GM12874 (cell line): ENCODE data around the gene MFSD6.

Source experiments
- CTCF ChIP-seq: IDR thresholded peaks from 2 replicates; pipeline ENCODE4 v1.5.1; 2011; ENCODE audit warnings: low read depth, mild to moderate bottlenecking, control low read depth, low read length, moderate library complexity; ENCODE audit not compliant: insufficient read depth

MFSD6 gene

DNA sequence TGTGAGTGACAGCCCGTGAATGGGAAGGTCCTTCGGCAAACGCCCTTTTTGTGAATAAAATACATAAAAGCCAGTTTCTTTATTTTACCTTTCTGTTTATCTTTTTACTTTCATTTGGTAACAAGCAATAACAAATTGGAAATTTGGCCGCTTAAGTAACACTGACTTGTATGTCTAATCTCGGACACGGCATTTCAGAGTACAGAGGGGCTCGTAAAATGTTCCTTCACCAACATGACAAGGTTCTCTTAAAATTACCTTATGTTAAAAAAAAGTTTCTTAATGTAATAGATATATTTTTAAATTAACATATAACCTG is 126.9 kb downstream of the MFSD6 start:
- no peak for TF ChIP-seq CTCF

- TF ChIP-seq CTCF, result no peak
These were observed 127.4 kb downstream of the MFSD6 start for GRCh38 chr2:190535586-190535985.

- TF ChIP-seq CTCF, result no peak
These were observed 129.6 kb downstream of the MFSD6 start for GRCh38 chr2:190537765-190538164.

- no peak for TF ChIP-seq CTCF
These were observed 130.0 kb downstream of the MFSD6 start for GRCh38 chr2:190538201-190538600.

GRCh38 chr2:190540048-190540447 is 131.9 kb downstream of the MFSD6 start:
- no peak for TF ChIP-seq CTCF

DNA sequence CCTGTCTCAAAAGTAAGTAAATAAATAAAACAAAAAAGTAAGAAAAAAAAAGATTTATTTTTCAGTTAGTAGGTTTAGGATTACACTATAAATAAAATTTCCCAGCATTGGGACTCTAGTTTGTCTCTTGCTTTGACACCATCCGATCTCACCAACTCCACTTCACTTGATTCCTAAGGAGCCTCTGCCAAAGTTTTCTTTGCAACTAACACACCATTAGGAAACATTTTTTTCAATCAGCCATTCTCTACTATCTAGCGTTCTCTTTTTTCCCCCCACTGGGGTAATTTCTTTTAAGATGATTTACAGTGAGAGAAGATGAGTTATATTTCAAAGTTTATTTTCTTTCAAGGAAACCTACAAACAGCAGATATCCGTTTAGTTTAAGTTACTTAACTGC is 136.9 kb downstream of the MFSD6 start:
- TF ChIP-seq CTCF, result no peak

- TF ChIP-seq CTCF, result no peak
These were observed 137.6 kb downstream of the MFSD6 start for GRCh38 chr2:190545555-190546385.
